Tibial nerve (tissue), 4 donors: Measurements from ENCODE around the gene ADPRH.

Experiments used
- CTCF ChIP-seq, 5 experiments: fragments of 200-600 bp in 3 of 5; fragments of 450-650 bp in 2 of 5; sonication (generic) in 3 of 5; IDR thresholded peaks; one replicate each; pipeline ENCODE4 v1.5.1; 2016 to 2019; ENCODE audit warnings: antibody characterized with exemption in 5 of 5, mild to moderate bottlenecking in 3 of 5, moderate library complexity in 2 of 5
- EP300 ChIP-seq, 2 donors: sonication (generic); formaldehyde crosslinking; IDR thresholded peaks; one replicate each; pipeline ENCODE4 v1.6.1; 2017; ENCODE audit warnings: antibody characterized with exemption in 2 of 2, mild to moderate bottlenecking in 1 of 2
- POLR2A ChIP-seq, 2 donors: fragments of 450-650 bp; IDR thresholded peaks; one replicate each; pipeline ENCODE4 v1.6.1; 2017; ENCODE audit warnings: antibody characterized with exemption in 2 of 2, mild to moderate bottlenecking in 2 of 2, moderate library complexity in 2 of 2

GRCh38 chr3:119547227-119547626 is 32.1 kb upstream of the ADPRH start:
- TF ChIP-seq EP300 (IDR thresholded peaks at IDR 0.05) (no peak), CTCF (IDR thresholded peaks at IDR 0.05) (no peak), POLR2A (IDR thresholded peaks at IDR 0.05) (no peak)
